HG03135 (cell line): Measurements from ENCODE around the gene KCTD14.
"Not testable (repeated sequence)": the region's sequence is repeated elsewhere in the genome, so short reads cannot be mapped to it uniquely, and the experiment has no call there.

ENCODE experiments used
- ATAC-seq: cut with Tn5 transposase; IDR thresholded peaks from one replicate; pipeline ENCODE4 v1.9.1; 2021; ENCODE audit warnings: mild to moderate bottlenecking, moderate library complexity; ENCODE audit not compliant: unreplicated experiment

KCTD14 gene, protein sequence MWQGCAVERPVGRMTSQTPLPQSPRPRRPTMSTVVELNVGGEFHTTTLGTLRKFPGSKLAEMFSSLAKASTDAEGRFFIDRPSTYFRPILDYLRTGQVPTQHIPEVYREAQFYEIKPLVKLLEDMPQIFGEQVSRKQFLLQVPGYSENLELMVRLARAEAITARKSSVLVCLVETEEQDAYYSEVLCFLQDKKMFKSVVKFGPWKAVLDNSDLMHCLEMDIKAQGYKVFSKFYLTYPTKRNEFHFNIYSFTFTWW

DNA sequence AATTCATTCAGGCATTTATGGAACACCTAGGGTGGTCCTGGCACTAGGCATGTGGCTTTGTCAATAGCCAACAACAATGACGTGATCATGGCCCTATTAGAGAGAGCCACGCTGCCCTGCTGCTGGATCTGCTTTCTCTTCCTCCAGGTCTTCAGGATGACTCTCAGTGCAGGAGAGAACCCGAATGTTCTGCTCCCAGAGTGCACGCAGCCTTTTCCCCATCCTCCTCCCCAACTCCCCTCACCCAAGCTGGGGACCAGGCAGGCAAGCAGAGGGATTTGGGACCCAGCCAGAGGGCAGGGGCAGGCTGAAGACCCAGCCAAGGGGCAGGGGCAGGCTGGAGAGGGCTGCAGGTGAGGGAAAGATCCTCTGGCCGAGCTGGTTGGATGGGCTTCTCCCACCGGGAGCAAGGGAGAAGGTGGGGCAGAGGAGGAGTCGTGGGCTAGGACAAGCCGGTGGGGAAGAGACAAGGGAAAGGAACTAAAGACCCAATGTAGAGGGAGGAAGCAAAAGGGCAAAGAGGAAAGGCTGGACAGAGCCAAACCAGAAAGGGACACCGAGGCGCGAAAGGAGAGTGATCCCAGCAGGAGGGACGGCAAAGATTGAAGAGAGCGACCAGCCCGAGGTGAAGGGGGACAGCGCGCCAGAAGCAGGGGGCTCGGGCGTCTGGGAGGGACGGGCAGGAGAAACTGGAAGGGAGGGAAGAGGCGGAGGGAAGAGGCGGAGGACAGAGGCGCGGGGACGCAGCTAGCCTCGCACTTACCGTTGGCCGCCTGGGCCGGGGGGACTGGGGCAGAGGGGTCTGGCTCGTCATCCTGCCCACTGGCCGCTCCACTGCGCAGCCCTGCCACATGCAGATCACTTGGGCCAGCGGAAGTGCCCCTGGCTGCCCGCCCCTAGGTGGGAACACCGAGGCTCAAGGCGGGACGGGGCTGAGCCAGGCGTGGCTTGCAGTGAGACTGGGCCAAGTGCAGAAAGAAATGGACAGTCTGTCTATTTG is at the start of gene KCTD14:
TSS of gene KCTD14 (minus strand) at position 880 of the 1,000 bp plus-strand sequence. CDS start at position 853, 27 bp downstream.
- ATAC-seq = no peak

DNA sequence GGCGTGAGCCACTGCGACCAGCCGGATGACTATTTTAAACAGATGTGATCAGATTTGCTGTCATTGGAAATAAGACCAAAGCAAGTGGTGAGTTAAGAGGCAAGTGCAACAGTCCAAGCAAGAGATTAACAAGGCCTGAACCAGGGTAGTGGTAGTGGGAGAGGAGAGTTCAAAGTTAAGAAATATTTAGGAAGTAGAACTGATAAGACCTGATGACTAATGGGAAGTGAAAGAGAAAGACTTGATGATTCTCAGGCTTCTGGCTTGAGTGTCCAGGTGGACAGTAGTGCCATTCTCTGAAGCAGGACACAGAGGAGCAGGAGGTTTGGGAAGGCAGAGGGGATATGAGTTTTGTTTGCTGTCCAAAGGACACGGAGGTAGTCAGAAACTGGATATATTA is 49.4 kb upstream of the KCTD14 start:
- ATAC-seq = no peak

DNA sequence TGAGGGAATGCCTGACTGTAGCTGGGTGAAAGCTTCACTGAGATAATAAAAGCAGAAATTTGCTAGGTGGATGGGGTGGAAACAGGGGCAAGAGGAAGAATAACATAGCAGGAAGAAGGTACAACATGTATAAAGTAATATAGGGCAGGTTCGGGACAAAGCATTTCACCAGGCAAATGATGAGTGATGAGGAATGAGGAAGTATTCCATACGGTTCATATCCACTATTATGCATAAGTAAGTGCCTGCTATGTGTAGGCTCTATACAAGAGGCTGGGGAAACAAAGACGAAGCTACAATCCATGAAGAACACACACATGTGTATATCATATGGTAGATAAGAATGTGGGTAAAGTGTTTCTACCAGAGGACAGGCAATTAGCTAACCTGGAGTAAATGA is 48.6 kb upstream of the KCTD14 start:
- ATAC-seq = no peak

DNA sequence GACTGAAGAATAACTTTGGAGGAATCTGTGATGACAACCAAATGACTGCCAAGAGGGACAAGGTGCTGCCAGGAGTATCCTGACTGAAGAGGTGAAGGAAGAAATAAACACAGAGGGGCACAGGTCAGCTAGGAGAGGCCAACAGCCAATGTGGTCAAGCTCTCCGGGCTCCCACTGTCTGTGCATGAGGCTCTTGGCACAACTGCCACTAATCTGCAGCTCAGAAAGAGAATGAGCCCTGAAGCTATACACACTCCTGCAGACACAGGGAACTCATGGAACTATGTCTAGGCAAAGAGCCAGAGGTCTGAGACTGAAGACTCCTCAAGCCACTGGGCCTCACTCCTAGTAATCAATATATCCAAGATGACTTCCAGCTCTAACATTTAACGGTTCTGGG is 47.5 kb upstream of the KCTD14 start:
- ATAC-seq = no peak

DNA sequence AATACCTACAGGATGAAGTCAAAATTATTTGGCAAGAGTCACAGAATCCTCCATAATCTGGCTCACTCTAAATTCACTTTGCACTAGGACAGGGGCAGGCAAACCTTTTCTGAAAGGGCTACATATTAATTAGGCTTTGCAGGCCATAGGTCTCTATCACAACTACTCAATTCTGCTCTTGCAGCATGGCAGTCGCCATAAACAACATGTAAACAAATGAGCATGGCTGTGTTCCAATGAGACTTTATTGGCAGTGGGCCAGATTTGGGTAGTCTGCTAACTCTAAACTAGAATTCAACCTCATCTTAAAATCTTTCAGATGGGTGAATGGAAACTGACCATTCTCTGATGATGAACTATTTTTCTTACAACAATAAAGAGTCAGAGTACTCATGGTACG is 46.4 kb upstream of the KCTD14 start:
- no peak for ATAC-seq

DNA sequence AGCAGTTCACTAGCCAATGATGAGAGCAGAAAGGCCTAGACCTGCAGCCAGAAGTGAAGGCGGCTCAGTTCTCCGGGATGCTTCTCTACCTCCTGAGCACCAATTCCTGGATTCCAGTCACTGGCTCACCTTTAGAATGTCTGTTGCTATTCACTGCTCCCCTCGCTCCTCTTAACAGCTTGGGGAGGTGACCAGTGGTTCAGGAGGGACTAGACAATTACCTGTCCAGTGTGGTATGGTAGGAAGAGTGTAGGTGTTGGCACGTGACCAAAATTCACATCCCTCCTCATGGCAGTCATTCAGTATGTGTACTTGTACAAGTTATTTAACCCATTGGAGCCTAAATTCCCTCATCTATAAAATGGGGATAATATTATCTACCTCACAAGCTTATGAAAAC is 44.6 kb upstream of the KCTD14 start:
- ATAC-seq = no peak

DNA sequence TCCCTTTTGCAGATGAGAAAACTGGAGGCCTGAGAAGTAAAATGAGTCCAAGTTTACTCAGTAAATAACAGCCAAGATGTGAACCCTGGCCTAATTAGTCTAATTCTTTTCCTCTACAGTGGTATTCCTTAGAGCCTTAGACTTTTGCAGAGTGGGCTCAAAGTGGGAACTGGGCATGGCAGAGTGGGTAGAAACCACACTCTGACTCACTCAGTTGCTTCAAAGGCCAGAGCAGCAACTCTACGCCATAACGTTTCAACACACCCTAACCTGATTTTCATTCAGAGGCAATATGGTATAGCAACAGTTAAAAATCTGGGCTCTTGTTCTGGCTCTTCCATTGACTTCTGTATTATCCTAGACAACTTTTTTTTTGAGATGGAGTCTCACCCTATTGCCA is 43.4 kb upstream of the KCTD14 start:
- ATAC-seq = no peak

DNA sequence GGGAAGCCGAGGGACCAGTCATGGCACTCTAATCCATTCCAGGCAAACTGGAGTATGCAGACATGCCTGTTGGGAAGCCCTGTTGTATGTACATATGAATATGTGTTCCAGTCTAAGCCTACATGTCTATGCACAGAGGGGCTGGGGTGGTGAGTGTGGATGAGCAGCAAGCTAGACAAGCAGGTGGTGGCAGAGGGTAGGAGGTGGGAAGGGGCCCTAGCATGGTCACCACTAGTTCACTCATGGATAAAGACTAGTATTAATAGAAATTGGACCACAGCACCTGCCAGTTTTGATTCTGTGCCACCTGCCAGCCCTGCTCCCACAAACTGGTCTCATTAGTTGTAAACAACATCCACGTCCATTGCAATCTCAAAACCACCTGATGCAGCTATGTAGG is 42.1 kb upstream of the KCTD14 start:
- no peak for ATAC-seq

DNA sequence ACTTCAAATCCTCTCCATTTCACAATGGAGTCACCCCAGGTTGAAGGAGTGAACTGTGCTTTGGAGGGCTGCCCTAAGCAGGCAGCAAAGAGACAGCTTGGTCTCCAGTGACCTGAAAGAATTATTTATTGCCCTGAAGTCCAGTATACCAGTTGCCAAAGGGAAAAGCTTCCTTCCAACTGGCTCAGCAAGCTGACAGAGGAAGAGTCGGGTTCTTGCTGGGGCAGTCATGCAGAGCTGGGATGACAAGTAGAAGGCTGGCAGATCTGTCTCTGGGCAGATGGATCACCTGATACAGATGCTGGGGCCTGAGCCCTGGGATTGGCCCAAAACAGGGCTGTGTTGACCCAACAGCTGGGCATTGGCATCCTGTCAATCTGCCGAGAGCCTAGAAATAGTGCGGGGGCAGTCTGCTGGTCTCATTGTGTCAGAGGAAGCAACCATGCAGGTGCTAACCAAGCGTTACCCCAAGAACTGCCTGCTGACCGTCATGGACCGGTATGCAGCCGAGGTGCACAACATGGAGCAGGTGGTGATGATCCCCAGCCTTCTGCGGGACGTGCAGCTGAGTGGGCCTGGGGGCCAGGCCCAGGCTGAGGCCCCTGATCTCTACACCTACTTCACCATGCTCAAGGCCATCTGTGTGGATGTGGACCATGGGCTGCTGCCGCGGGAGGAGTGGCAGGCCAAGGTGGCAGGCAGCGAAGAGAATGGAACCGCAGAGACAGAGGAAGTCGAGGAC is 40.5 kb upstream of the KCTD14 start, which contains the start of gene THRSP:
TSS of gene THRSP (plus strand) at position 422 of the 742 bp plus-strand sequence. CDS start at position 443, 21 bp downstream.
- no peak for ATAC-seq

DNA sequence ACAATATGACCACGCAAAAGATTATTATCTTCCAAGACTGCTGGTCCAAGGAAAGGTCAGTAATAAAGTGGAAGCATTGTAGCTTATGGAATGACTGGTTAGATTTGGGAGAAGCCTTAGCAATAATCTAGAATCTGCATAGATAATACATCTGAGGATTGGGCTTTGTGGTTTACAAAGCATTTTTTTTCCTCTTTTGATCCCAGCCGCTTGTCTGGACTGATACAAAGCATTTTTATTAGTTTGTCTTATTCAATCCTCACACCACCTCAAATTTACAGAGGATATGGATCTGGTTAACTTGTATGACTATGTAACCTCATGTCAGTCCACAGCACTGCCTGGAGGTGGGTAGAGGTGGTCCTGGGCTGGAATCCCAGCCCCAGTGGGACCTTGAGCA is 39.6 kb upstream of the KCTD14 start:
- ATAC-seq = no peak

DNA sequence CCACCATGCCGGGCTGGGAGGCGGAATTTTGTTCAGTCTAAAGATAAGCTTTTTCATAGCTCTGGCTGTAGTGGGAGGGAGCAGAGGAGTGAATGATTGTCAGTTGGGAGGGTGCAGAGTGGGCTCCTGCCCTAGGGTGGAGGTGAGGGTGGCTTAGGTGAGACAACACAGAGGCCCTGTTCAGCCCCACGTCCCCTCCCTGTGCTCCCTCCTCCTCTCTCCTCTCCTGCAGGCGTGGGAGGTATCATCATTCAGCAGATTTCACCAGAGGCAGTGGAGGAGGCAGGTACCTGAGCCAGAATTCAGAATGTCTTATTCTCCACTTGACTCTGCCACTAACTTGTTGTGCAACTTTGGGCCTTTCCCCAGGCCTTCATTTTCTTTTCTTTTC is 38.8 kb upstream of the KCTD14 start:
- no peak for ATAC-seq

DNA sequence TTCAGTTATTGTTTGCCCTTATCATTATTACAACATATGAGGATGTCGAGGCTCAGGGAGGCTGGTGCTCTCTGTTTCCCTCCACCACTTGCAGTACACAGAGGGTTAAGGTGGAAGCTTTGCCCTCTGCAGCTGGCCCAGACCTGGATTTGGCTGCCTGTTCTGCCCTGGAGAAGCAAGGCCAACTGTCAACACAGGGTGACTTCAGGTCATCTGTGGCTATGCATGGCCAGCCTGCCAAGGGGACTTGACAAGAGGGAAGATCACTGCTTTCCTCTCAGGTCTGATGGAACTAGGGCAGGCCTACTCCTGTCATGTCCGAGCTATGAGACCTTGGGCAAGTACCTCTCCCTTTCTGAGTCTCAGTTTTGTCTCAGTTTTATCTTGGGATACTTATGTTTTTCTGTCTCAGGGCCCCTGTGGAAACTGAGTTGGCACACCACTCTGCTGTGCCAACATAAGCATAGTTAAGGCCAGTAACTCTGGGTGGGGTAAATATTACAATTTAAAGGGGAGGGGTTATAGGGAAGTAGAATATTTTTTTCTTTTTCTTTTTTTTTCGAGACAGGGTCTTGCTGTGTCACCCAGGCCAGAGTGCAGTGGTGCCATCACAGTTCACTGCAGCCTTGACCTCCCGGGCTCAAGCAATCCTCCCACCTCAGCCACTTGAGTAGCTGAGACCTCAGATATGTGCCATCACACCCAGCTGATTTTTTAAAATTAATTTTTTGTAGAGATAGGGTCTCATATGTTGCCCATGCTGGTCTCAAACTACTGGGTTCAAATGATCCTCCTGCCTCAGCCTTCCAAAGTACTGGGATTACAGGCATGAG is 38.2 kb upstream of the KCTD14 start:
- no peak for ATAC-seq

DNA sequence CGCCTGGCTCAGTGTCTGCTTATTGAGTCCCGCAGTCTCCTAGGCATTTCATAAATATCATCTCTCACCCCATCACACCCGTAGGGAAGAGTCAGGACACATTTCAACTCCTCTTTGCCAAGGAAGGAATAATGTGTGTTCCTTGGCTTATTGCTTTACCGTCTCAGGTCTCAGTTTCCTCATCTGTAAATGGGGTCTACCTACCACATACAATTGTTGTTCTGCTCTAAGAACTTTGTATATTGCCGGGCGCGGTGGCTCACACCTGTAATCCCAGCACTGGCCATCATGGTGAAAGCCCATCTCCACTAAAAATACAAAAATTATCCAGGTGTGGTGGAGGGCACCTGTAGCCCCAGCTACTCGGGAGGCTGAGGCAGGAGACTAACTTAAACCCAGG is 37.5 kb upstream of the KCTD14 start:
- ATAC-seq = no peak

DNA sequence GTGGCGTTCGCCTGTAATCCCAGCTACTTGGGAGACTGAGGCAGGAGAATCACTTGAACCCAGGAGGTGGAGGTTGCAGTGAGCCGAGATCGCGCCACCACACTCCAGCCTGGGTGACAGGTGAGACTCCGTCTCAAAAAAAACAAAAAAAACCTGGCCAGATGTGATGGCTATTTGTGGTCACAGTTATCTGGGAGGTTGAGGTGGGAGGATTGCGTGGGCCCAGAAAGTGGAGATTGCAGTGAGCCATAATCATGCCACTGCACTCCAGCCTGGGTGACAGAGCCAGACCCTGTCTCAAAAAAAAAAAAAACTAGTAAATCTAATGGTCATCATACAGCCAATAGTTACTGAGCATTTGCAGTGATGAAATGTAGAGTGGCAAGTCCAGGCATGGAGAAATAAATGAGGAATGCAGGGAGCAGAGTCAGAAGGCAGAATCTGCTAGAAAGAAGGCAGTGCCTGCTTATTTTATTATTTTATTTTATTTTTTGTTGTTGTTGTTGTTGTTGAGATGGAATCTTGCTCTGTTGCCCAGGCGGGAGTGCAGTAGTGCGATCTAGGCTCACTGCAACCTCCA is 36.8 kb upstream of the KCTD14 start:
- ATAC-seq = not testable (repeated sequence)

DNA sequence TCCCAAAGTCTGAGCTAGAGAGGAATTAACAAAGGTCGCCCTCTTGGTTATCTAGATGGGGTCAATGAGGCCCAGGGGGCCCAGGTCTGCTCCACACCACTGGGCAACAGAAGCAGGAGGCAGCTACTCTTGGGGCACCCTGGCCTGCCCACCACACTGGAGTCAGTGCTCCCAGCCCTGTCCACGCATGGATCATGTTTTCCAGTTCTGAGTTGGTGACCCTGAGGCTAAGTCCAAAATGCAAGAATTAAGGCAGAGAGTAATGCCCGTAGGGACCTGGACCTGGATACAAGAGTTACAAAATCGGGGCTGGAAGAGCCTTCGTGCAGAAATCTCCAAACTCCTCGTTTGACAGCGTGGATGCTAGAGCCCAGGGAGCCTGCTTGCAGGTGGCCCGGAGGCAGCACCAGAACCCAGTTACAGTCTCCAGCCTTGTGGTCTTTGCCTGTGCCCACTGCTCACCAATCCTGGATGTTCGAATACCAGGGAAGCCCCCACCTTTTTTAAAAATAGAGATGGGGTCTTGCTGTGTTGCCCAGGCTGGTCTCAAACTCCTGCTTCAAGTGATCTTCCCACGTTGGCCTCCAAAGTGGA is 34.5 kb upstream of the KCTD14 start:
- ATAC-seq = no peak

DNA sequence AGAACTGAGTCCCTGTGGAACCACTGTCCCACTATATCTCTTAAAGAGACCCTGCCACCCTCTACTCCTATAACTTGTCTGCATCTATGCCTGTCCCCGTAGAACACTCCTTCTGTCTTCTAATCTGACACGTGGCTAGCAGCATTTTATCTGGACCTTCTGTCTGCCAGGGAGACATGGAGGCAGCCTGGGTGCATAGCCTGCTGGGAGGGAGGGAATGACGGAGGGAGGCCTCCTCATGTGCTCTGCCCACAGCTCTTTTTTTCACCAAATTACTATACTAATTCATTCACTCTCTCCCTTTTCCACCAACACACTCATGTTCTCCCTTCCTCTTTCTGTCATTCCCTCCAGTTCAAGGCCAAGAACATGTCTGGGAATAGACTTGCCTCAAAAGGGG is 33.0 kb upstream of the KCTD14 start:
- ATAC-seq = no peak

DNA sequence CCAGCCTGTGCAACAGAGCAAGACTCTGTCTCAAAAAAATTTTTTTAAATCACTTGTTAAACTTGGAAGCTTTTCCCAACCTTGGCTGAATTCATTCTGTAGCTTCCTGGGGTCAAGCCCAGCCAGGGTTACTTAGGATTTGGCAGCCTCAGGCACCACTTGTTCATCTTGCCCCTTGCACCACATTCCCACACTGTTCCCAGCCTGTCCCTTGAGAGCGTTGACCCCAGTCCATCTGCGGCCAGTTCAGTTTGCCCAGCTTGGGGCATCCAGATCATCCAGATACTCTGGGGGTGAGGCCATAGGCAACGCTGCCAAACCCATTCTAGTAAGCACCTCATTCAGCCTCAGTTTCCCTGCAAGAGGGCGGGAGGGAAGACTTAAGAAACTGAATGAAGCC is 31.9 kb upstream of the KCTD14 start:
- ATAC-seq = no peak

DNA sequence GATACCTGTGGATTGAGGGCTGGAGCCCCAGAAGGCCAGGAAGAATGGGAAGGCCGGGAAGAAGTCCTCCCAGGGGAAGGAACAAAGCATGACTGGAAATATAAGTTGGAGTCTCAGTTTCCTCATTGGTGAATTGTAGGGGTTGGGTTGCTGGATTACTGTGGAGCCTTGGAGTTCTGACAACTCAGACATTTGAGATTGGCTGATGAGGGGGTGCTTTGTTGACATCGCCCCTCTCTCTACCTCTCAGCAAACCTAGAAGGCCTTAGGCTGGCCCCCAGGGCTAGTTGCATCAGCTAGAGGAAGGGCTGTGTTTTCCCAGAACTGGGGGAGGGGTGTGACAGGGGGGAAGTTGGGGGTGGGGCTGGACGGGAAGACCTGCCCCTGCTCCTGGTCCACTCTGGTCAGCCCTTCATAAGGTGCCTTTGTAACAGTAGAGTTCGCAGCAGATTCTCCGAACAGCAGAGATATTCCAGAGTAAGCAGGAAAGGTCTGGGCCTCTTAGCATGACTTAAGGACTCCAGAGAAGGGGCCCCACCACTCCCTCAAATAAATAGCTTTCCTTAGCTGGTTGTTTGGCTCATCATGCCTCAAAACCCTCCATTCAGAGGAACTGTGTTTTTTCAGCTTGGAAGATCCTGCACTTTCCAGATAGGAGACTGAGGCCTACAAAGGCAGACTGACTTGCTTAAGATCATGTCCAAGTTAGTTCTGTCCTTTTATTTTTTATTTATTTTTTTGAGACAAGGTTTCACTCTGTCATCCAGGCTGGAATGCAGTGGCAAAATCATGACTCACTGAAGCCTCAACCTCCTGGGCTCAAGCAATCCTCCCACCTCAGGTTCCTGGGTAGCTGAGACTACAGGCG is 28.1 kb upstream of the KCTD14 start:
- no peak for ATAC-seq

DNA sequence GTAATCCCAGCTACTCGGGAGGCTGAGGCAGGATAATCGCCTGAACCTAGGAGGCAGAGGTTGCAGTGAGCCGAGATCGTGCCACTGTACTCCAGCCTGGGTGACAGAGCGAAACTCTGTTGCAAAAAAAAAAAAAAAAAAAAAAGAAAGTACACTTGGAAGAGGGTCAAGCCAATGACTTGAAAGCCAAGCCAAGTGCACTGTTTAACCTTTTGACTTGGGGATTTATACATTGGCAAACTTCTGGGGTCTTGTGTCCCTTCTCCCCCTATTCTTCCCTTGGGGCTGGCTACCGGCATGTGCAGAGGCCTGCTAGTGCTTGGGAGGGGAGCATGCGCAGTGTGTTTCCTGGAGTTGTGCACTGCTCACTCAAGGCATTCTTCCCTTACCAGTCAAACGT is 26.3 kb upstream of the KCTD14 start:
- no peak for ATAC-seq
